ENCODE measurements around the gene SLC23A3.

The SLC23A3 gene

DNA sequence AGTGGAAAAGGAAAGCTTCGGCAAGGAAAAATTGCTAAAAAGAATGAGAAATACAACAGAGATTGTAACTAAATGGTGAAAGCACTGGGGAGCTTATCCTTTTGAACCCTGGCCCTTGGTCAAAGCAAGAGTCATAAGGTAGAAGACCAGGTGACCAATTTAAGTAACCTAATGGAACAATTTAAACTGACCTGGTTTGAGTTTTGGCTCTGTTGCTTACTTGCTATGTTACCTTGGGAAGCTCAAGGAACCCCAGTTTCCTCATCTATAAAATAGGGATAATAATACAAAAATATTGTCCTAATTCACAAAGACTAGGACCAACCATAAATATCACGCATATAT is 57.8 kb downstream of the SLC23A3 start:
- no peak for DNase-seq (ENCODE audit: low spot score)

All from SK-N-DZ (cell line).